Measurements from ENCODE around the gene RING1.
A peak's percentile ranks its signal among the peaks of the same experiment; 100 is the strongest.
"Not testable (repeated sequence)": the region's sequence is repeated elsewhere in the genome, so short reads cannot be mapped to it uniquely, and the experiment has no call there.

Gene RING1

GRCh38 chr6:33207552-33208090 lies 679 bp upstream of the RING1 start:
- DNase-seq, result no peak

GRCh38 chr6:33209856-33210255 lies 1.6 kb downstream of the RING1 start:
- no peak for DNase-seq

- no peak for DNase-seq
Observed at GRCh38 chr6:33211136-33211535, 2.8 kb downstream of the RING1 start.

GRCh38 chr6:33211666-33212422 lies 3.5 kb downstream of the RING1 start:
- DNase-seq, result no peak

- DNase-seq, result no peak
Observed at GRCh38 chr6:33212857-33213165, 4.5 kb downstream of the RING1 start.

GRCh38 chr6:33213166-33213988 lies 5.1 kb downstream of the RING1 start:
- DNase-seq, result peak; percentile 8

- no peak for DNase-seq
Observed at GRCh38 chr6:33213989-33214335, 5.7 kb downstream of the RING1 start.

GRCh38 chr6:33215271-33216116 lies 7.2 kb downstream of the RING1 start:
- DNase-seq, result no peak

- no peak for DNase-seq
Observed at GRCh38 chr6:33216117-33216649, 7.9 kb downstream of the RING1 start.

GRCh38 chr6:33217246-33217645 lies 8.9 kb downstream of the RING1 start:
- DNase-seq, result no peak

GRCh38 chr6:33217681-33218080 lies 9.4 kb downstream of the RING1 start:
- no peak for DNase-seq

GRCh38 chr6:33226503-33227120 lies 18.3 kb downstream of the RING1 start:
- DNase-seq, result not testable (repeated sequence)

- no peak for DNase-seq
Observed at GRCh38 chr6:33235221-33235634, 26.9 kb downstream of the RING1 start.

GRCh38 chr6:33236328-33236727 lies 28.0 kb downstream of the RING1 start:
- DNase-seq, result no peak

- no peak for DNase-seq
Observed at GRCh38 chr6:33236852-33237251, 28.6 kb downstream of the RING1 start.

- DNase-seq, result no peak
Observed at GRCh38 chr6:33237741-33238140, 29.4 kb downstream of the RING1 start.

- no peak for DNase-seq
Observed at GRCh38 chr6:33241968-33242367, 33.7 kb downstream of the RING1 start.

- no peak for DNase-seq
Observed at GRCh38 chr6:33243476-33243875, 35.2 kb downstream of the RING1 start.

GRCh38 chr6:33247977-33248642 lies 39.8 kb downstream of the RING1 start:
- peak; percentile 88 for DNase-seq

- no peak for DNase-seq
Observed at GRCh38 chr6:33248643-33248931, 40.3 kb downstream of the RING1 start.

- DNase-seq, result peak; percentile 98
Observed at GRCh38 chr6:33248932-33249731, 40.8 kb downstream of the RING1 start.

Data from stimulated activated naive CD4-positive, alpha-beta T cell treated with Interleukin-2 at 50 U/mL for 16 hours (primary cell).